Activated CD4-positive, CD25-positive, alpha-beta regulatory T cell treated with anti-CD3 and anti-CD28 coated beads, Interleukin-2, amount 50 U/mL, for 24 hours (primary cell): ENCODE data around the gene GPER1.
A peak's percentile ranks its signal among the peaks of the same experiment; 100 is the strongest.

ENCODE experiments used
- ATAC-seq, 2 donors: fragments of 150-1000 bp; cut with Tn5 transposase; one replicate each; pipeline ENCODE4 v1.10.0; 2021; ENCODE audit warnings: mild to moderate bottlenecking in 1 of 2, moderate library complexity in 1 of 2

The GPER1 gene

DNA sequence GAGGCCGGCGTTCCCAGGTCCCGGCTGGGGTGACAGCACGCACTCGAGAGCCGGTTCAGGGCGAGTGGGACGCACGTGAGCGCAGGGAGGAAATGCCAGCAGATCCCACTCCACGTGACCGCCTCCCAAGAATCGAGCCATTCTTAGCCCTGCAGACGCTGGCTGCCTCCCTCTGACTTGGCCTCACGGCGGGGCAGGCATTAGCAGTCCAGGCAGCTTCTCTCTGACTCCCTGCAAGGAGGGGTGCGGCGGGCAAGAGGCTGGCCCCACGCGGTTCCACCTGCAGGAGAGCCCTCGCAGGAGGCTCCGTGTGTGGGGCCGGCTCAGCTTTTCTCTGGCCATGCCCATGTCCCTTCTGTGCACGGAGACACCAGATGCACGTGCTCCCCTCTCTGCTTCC is 33.5 kb upstream of the GPER1 start:
- no peak for ATAC-seq

DNA sequence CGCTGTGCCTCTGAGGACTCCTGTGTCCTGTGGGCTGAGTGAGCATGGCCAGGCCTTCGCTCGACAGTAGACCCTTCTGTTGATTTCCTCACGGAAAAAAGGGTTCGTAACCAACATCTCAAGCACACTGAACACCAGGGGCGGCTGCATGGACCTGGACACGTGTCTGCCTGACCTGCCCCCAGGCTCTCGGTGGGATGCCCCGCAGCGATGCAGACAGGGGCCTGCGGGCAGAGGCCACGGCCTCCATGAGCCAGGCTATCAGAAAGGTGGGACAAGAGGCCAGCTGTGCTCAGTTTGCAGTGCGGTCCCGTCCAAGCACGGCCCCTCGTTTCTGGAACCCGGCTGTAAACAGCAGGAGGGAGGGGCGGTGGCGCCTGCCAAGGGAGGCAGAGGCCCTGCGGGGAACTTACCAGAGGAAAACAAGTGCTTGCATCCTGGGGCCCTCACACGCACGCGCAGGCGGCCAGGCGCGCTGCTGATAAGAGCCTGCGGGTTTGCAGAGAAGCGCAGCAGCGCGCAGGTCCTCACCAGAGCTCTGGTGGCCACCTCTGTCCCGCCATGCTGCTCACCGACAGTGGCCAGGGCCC is 33.0 kb upstream of the GPER1 start:
- peak; percentile 58 to 77 for ATAC-seq

DNA sequence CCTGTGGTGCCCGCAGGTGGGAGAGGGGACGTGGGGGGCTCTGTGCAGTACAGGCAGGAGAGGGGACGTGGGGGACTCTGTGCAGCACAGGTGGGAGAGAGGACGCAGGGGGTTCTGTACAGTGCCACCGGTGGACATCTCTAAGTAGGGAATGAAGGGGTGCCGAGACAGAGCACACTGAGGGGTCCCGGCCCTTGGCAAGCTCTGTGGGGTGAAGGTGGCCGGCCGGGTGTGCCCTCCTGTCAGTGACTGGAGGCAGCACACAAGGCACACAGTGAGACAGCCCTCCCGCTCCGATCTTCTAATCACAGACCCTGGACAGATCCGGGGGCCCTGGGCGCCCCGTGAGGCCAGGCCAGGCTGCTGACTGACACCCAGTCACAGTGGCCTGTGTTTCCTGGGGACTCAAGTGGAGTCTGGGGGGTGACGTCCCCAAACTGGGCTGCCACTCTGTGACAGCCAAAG is 32.4 kb upstream of the GPER1 start:
- ATAC-seq, result peak in 1 of 2 donors; percentile 14

DNA sequence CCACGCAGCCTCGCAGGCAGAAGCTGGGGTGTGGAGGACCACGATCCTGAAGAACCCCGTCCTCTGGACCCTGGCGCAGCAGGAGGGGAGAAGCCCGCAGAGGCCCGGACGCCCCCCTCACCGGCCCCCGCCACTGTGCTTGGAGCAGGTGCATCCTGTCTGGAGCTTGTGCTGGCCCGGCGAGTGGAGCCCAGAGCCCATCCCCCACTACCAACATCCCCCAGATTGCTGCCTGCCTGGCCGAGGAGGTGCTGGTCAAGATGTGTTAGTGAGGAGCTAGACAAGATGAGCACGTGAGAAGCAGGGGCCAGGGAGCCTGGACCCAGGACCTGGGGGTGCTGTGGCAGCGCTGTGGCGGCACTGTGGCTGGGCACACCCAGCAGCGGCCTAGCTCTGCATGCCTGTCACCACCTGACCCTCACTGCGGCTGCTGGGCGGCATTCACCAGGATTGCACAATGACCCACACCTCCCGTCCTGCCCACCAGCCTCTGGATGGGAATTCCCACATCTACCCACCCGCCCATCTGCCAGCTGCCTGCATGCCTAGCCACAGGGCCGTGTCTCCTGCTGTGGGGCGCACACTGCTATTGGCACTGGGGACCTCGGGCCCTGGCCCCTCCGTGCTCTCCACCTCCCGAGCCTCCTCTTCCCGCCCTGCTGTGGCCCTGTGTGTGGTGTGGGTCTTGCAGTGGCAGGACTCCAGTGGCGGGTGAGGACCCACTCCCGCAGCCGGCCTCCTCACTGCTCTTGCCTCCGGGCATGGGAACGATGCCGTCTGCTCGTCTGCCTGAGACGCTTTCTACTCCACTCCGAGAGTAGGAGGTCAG is 31.7 kb upstream of the GPER1 start:
- ATAC-seq, result no peak

DNA sequence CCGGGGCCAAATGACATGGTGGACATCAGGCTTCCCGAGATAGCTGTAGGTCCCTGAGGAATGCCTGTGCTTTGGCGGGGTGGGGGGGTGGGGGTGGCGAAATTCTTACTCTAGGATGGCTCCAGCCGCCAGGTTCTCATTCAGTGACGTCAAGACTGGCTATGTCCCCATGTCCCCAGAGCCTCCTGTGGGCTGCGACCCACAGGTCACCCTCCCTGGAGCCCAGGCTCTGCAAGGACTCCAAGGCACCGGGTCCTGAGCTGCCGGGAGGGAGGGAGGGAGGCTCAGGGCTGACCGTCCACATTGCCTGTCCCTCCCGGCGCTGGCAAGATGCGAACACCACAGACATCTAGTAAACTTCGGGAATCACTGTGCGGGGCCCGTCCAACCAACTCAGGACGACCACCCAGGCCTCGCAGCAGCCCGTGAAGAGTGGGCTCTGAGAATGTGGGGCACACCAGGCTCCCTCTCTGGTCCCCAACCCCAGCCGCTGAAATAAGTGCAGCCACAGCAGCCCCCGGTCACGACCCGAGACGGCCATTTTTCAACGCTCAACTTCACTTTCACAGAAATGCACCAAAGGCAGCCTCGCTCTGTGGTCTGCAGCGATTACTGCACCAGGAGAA is 31.0 kb upstream of the GPER1 start:
- no peak for ATAC-seq

DNA sequence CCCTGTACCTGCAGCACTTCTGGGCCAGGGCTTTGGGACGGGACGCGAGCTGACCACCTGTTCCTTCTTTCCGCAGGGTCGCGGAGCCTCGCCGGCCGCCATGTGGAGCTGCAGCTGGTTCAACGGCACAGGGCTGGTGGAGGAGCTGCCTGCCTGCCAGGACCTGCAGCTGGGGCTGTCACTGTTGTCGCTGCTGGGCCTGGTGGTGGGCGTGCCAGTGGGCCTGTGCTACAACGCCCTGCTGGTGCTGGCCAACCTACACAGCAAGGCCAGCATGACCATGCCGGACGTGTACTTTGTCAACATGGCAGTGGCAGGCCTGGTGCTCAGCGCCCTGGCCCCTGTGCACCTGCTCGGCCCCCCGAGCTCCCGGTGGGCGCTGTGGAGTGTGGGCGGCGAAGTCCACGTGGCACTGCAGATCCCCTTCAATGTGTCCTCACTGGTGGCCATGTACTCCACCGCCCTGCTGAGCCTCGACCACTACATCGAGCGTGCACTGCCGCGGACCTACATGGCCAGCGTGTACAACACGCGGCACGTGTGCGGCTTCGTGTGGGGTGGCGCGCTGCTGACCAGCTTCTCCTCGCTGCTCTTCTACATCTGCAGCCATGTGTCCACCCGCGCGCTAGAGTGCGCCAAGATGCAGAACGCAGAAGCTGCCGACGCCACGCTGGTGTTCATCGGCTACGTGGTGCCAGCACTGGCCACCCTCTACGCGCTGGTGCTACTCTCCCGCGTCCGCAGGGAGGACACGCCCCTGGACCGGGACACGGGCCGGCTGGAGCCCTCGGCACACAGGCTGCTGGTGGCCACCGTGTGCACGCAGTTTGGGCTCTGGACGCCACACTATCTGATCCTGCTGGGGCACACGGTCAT is 30.3 kb upstream of the GPER1 start:
- ATAC-seq, result no peak

DNA sequence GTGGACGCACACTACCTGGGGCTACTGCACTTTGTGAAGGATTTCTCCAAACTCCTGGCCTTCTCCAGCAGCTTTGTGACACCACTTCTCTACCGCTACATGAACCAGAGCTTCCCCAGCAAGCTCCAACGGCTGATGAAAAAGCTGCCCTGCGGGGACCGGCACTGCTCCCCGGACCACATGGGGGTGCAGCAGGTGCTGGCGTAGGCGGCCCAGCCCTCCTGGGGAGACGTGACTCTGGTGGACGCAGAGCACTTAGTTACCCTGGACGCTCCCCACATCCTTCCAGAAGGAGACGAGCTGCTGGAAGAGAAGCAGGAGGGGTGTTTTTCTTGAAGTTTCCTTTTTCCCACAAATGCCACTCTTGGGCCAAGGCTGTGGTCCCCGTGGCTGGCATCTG is 29.6 kb upstream of the GPER1 start:
- ATAC-seq, result no peak

DNA sequence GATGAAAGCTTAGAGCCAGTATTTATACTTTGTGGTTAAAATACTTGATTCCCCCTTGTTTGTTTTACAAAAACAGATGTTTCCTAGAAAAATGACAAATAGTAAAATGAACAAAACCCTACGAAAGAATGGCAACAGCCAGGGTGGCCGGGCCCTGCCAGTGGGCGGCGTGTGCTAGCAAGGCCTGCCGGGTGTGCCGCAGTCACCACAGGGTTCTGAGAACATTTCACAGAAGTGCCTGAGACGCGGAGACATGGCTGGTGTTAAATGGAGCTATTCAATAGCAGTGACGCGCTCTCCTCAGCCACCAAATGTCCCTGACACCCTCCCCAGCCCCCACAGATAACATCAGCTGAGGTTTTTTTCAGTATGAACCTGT is 29.1 kb upstream of the GPER1 start:
- ATAC-seq, result peak in 1 of 2 donors; percentile 46

DNA sequence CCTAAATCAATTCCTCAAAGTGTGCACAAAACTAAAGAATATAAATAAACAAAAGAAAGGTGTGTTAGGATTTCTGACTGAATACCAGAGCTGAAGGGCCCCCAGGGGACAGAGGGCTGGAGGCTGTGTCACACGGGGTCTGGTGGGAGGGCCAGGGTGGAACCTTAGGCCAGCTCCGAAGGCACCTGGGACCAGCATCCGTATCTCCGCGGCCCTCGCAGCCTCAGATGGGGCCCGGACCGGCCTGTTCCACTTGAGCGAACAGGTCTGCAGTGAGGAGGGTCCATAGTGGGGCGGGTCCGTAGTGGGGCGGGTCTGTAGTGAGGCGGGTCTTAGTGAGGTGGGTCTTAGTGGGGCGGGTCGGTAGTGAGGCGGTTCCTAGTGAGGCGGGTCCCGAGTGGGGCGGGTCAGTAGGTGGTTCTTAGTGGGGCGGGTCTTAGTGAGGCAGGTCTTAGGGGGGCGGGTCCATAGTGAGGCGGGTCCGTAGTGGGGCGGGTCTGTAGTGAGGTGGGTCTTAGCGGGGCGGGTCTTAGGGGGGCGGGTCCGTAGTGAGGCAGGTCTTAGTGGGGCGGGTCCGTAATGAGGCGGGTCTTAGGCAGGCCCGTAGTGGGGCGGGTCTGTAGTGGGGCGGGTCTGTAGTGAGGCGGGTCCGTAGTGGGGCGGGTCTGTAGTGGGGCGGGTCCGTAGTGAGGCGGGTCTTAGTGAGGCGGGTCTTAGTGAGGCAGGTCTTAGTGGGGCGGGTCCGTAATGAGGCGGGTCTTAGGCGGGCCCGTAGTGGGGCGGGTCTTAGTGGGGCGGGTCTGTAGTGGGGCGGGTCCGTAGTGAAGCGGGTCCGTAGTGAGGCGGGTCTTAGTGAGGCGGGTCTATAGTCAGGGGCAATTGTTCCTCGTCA is 28.5 kb upstream of the GPER1 start:
- ATAC-seq, result no peak

DNA sequence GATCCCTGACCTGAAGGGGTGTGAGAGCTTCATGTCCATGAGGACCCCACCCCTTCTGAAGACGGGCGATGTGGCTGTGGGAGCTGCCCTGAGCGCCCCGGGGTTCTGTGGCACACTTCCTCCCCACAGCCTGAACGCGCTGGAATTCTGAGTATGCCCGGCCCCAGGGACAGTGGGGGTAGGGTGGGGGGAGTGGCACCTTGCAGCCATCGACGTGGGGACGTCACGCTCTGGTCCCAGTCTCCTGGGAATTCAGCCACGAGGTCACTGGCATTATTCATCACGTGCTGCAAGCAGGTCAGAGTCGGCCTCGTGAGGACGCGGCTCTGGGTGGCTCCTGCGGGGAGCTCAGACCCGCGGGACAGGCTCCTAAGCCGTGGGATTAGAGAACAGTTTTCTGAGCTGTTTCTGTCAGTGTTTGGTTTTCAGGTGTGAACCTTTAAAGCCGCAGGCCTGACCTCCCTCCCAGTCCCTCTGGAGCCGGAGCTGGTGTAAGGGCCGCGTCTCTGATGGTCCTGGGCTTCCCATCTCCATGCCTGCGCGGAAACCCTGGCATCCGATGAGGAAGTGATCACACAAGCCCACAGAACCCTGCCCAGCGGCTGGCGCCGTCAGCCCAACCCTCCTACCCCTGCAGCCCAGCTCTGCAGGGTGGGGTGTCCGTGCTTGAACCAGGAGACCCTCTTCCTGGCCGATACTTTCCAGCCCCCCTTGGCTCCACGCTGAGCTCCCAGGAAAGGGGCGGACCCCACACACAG is 27.4 kb upstream of the GPER1 start:
- no peak for ATAC-seq

DNA sequence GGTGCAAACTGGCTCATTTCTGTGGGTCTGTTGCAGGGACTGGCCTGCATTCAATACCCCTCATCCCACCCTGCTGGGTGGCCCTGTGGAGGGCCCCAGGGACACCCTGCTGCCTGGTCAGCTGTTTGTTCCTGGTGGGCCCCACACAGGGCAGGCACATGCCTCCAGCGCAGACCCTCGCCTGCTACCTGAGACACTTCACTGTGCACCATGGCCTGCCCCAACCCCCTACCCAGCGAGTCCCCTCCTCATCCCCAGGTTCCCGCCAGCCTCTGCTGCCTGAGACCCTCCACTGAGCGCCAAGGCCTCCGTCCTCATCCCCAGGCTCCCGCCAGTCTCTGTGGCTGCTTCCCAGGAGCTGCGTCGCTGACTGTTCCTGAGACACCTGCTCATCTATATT is 26.7 kb upstream of the GPER1 start:
- no peak for ATAC-seq

DNA sequence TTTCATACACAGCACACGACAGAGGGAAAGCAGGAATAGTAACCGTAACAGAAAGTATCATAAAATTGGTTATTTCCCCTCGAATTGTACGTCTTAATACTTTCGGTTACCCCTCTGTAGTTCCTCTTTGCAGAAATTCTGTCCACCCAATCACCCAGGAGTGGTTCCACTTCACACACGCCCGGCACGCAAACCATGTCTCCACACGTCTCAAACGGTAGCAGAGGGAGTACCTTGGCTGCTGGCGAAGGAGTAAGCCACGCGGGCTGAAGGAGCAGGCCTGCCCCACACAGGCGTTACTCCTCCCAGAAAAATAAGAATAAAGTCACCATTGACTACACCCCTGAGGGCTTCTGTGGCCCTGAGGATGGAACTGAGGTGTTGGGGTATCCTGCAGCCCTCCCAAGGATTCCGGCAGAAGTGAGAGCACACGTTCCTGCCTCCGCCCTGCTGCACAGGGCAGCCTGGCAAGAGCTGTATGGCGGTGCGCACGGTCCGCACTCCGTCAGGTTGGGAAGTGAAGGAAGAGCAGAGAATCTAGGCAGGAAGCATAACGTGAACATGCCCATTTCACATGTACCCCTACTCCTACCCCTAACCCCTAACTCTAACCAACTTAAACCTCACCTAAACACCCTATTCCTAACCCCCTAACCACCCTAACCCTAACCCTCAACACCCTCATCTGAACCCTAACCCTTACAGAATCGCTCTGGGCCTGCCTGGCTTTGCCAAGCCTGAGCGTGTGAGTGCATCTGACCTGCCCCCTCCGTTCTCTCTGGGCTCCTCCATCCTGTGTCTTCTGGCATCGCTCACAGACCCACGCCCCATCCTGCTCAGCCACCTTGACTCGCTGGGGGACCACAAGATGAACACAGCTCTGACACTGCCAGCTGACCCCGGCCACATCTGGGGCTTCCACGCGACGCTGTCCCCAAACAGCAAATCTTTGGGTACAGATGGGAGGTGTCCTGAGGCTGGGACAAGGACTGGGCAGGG is 25.3 kb upstream of the GPER1 start:
- no peak for ATAC-seq

DNA sequence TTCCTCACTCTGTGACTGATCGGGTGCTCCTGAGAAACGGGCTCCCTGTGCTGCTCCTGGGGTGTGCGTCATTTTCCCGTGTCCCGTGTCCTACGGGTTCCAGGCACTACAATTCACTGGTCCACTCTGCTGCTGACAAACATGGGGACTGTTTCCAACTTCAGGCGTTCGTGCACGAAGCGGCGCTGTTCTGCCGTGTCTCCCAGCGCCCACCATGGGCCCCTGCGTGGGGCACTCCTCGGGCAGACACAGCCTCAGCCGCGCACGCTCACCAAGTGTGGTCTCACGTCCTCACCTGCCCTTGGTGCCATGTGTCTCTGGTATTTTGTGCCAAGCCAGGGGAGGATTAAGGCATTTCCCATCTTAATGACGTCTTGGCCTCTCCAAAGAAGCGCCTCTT is 24.6 kb upstream of the GPER1 start:
- no peak for ATAC-seq

DNA sequence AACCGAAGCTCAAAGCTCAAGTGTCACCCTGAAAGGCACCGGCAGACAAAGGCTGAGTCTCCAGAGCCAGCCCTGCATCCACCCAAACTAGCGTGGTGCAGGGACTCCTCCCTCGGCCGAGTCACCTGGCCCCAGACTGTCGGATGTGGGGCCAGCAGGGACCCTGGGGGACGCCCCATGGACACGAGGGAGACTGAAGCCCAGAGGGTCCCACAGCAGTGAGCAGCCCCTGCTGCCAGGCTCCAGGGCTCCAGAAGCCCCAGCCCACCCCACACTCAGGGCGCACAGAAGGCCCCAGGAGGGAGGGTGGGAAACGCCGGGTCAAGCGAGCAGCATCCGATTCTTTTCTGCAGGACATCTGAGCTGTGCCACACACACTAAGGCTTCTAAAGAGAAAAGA is 23.3 kb upstream of the GPER1 start:
- ATAC-seq, result no peak

DNA sequence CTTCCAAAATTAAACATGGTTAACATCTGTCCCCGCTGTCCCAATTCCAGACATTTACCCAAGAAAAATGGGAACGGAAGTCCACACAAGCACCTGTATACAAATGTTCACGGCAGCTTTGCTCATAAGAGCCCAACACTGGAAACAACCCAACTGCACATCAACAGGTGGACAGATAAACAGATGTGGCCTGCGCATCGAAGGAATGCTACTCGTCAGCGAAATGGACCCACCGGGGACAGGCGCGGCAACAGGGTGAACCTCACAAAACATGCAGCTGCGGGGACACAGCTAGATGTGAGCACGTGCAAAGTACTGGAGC is 22.7 kb upstream of the GPER1 start:
- no peak for ATAC-seq

DNA sequence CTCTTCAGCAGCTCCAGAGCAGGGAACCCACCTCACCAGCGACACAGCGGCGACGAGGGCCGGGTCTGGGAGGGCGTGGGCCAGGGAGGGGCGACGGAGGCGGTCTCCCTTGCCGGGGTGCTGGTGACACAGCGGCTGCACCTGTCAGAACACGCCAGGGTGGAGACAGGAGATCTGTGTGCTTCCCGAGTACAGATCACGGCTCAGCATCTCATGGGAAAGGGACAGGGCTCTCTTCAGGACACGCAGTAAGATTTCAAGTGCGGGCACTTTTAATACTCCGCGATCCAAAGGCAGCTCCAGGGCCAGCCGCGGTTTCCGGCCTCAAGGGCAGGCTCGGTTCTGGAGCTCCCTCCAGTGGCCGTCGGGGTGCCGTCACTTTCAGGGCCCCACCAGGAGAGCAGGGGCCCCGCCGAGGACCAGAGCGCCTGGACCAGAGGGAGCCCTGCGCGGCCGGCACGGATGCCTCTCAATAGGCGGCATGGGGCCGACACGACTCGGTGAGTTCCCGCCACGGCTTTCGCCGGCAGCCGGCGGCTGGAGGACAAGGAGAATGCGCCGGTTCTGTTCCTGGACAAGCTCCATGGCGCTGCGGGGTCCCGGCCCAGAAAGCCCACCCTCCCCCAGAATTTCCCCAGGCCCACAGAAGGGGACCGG is 22.2 kb upstream of the GPER1 start:
- peak; percentile 95 to 96 for ATAC-seq

DNA sequence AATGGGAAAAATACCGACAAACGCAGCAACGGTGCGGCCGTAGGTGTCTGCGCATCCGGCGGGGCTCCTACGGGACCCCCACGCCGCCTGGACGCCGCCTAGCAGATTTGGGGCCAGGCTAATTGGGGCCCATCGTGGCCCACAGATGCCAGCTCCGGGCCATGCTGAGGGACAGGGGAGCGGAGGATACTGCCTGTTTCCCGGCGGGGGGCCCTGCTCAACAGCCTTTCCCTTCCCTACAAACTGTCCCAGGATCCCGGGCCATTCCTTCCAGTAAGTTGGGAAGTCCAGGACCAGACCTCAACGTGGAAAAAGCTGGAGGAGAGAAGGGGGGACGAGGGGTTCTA is 21.7 kb upstream of the GPER1 start:
- ATAC-seq, result no peak

DNA sequence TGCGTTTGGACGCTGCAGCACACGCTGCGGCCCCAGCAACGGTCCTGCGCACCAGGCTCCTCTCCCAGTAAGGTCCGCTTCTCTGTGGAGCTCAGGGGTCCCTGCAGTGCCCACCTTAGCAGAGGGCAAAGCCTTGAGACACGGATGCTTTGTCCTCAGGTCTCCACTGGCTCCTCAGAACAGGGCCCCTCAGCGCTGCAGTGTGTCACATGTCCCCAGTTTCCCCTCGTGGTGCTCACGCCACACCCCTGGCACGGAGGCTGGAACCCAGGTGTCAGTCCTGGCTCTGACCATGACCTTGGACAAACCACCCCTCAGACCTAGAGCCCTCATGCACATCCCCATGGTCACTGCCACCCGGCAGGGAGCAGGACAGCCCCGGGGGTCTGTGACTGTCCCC is 19.9 kb upstream of the GPER1 start:
- no peak for ATAC-seq

DNA sequence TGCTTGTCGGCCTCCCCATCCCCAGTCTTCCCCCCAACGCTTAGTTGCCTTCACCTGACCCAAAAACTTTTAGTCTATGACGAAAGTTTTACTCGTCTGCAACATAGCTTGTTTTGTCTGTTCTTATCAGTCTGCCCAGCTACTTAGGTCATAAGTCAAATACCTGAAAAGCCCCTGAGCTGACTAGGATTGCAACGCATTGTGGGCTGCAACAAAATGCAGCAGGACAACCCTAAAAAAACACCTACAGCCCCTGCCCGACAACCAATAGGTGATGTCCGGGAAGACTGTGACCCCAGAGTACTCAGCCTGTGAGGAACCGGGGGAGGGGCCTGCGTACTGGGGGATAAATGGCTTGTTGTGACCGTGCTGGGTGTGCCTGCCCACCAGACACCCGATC is 19.3 kb upstream of the GPER1 start:
- ATAC-seq, result no peak

DNA sequence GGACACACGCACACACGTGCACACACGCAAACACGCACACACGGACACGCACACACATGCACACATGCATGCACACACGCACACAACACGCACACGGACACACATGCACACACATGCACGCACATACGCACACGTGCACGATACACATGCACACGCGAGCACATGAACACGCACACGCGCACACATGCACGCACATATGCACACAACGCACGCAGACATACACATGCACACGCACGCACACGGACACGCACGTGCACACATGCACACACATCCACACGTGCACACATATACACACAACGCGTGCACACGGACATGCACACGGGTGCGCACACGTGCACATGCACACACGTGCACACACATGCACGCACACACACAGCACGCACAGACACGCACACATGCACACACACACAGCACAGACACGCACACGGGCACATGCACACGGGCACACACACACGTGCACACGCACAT is 17.3 kb upstream of the GPER1 start:
- ATAC-seq, result no peak
